ENCODE measurements around the gene RPS6KC1.

DNA sequence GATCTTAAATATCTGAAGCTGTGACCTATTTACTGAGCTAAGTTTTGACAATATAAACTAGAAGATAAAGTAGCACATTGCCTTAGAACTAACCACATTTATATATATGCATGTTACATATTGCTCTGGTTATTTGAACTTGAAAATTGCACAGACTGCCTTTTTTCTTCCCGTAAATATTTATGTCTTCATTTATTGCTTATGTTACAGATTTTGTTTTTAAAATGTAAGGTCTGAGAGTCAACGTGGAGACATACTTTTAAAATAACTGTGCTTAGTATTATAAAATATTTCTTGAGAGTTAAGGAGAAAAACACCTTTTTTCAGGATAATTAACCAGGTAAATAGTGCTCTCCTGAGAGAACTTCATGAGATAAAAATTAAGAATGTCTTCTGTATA, 3.1 kb downstream of the RPS6KC1 start:
- TF ChIP-seq EZH2 (IDR thresholded peaks at IDR 0.05; ENCODE audit: borderline replicate concordance, low read length) = no peak
- TF ChIP-seq, protein P1, sequence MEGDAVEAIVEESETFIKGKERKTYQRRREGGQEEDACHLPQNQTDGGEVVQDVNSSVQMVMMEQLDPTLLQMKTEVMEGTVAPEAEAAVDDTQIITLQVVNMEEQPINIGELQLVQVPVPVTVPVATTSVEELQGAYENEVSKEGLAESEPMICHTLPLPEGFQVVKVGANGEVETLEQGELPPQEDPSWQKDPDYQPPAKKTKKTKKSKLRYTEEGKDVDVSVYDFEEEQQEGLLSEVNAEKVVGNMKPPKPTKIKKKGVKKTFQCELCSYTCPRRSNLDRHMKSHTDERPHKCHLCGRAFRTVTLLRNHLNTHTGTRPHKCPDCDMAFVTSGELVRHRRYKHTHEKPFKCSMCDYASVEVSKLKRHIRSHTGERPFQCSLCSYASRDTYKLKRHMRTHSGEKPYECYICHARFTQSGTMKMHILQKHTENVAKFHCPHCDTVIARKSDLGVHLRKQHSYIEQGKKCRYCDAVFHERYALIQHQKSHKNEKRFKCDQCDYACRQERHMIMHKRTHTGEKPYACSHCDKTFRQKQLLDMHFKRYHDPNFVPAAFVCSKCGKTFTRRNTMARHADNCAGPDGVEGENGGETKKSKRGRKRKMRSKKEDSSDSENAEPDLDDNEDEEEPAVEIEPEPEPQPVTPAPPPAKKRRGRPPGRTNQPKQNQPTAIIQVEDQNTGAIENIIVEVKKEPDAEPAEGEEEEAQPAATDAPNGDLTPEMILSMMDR (IDR thresholded peaks at IDR 0.05; ENCODE audit: low read length) = no peak

Measured in OCI-LY1 (cell line).